Osteoblast (primary cell): ENCODE results near the gene MVK. TPM values are rescaled to one million over a fixed set of nuclear protein-coding genes. Genes with fewer than 3 reads are reported as not detected.
A peak's percentile ranks its signal among the peaks of the same experiment; 100 is the strongest.

Experiments used
- DNase-seq: peaks from one replicate; pipeline ENCODE4 v3.0.0; 2011; ENCODE audit warnings: low spot score, mixed read lengths; ENCODE audit not compliant: insufficient read length; ENCODE audit errors: missing footprints
- H2AFZ ChIP-seq: 2 replicates; pipeline ENCODE4 v1.6.0; 2011; ENCODE audit warnings: mild to moderate bottlenecking, low read length
- H3K27ac ChIP-seq: 2 replicates; pipeline ENCODE4 v1.5.1; 2011; ENCODE audit warnings: mild to moderate bottlenecking, low read depth, low read length, moderate library complexity
- H3K27me3 ChIP-seq: 2 replicates; pipeline ENCODE4 v1.6.0; 2012; ENCODE audit warnings: mild to moderate bottlenecking, control low read depth, inconsistent platforms, low read length, moderate library complexity; ENCODE audit not compliant: insufficient read depth
- H3K36me3 ChIP-seq: 2 replicates; pipeline ENCODE4 v1.5.1; 2011; ENCODE audit warnings: mild to moderate bottlenecking, low read length, control low read depth, moderate library complexity; ENCODE audit not compliant: insufficient read depth
- H3K4me1 ChIP-seq: 2 replicates; pipeline ENCODE4 v1.5.1; 2011; ENCODE audit warnings: mild to moderate bottlenecking, low read length, control low read depth, moderate library complexity; ENCODE audit not compliant: insufficient read depth
- H3K4me2 ChIP-seq: 2 replicates; pipeline ENCODE4 v1.6.0; 2011; ENCODE audit warnings: mild to moderate bottlenecking, low read length; ENCODE audit not compliant: insufficient read depth
- H3K4me3 ChIP-seq: fragments of 200-600 bp; sonication (generic); 3 replicates; pipeline ENCODE4 v1.5.1; 2012; ENCODE audit warnings: mild to moderate bottlenecking, low read length, inconsistent platforms; ENCODE audit not compliant: insufficient read depth
- H3K79me2 ChIP-seq: 2 replicates; pipeline ENCODE4 v1.6.0; 2012; ENCODE audit warnings: mild to moderate bottlenecking, low read length, control low read depth, inconsistent platforms; ENCODE audit not compliant: insufficient read depth
- H3K9me3 ChIP-seq: 2 replicates; pipeline ENCODE4 v1.5.1; 2011; ENCODE audit warnings: low read depth, low read length, control low read depth
- H4K20me1 ChIP-seq: 2 replicates; pipeline ENCODE4 v1.6.0; 2012; ENCODE audit warnings: mild to moderate bottlenecking, low read length, control low read depth; ENCODE audit not compliant: insufficient read depth
- CTCF ChIP-seq: IDR thresholded peaks from 2 replicates; pipeline ENCODE4 v1.5.1; 2011; ENCODE audit warnings: mild to moderate bottlenecking, low read depth, low read length, moderate library complexity; ENCODE audit errors: extremely low read depth
- total RNA-seq: library from RNA; depleted of rRNA; stranded (reverse); fragments of >200 nt; gene quantifications from 2 replicates; pipeline ENCODE4 v1.2.3, GENCODE V29; 2012

Gene MVK
- 31.1 and 31.2 TPM in 2 replicates for total RNA-seq

- H3K4me1 ChIP-seq: peaks cover 8% of the 10 kb centered on the region
- peaks cover 26% of the 10 kb centered on the region for H3K36me3 ChIP-seq
- peaks cover 14% of the 10 kb centered on the region for H3K79me2 ChIP-seq
- H2AFZ ChIP-seq: peak within 1 kb of the TSS; percentile 93
- DNase-seq: peak; percentile 100
- no peak for TF ChIP-seq CTCF
- peak within 1 kb of the TSS; percentile 99 for H3K4me2 ChIP-seq
- H3K27me3 ChIP-seq: no peaks in the 10 kb centered on the region
- peak within 1 kb of the TSS; percentile 74 for H3K27ac ChIP-seq
- peak within 1 kb of the TSS; percentile 84 for H3K4me3 ChIP-seq
- no peaks in the 10 kb centered on the region for H3K9me3 ChIP-seq
- H4K20me1 ChIP-seq: no peaks in the 10 kb centered on the region
These were observed at the start of gene MVK, which contains the start of gene MMAB for GRCh38 chr12:109573029-109573913. TSS of gene MVK (plus strand) at chr12:109573794. CDS start at chr12:109574823, 1,029 bp downstream. TSS of gene MMAB (minus strand) at chr12:109573504. CDS start at chr12:109573480, 24 bp downstream.

- Histone ChIP-seq H3K36me3 (peaks cover 51% of the 10 kb centered on the region), H2AFZ (no peak overlapping the region), H3K9me3 (no peaks in the 10 kb centered on the region)
These were observed 48.9 kb upstream of the MVK start for GRCh38 chr12:109524466-109525278.

GRCh38 chr12:109525279-109525585, 48.4 kb upstream of the MVK start:
- Histone ChIP-seq H3K27me3 (no peaks in the 10 kb centered on the region), H3K36me3 (peaks cover 52% of the 10 kb centered on the region), H3K79me2 (no peaks in the 10 kb centered on the region), H3K4me2 (no peak overlapping the region), H3K4me3 (no peak overlapping the region), H3K4me1 (no peaks in the 10 kb centered on the region), H3K9me3 (no peaks in the 10 kb centered on the region), H4K20me1 (no peaks in the 10 kb centered on the region), H2AFZ (no peak overlapping the region), H3K27ac (no peak overlapping the region)
- no peak for TF ChIP-seq CTCF
- no peak for DNase-seq

More at GRCh38 chr12:109524466-109525278, 48.9 kb upstream of the MVK start:
- no peaks in the 10 kb centered on the region for H3K79me2 ChIP-seq
- no peaks in the 10 kb centered on the region for H4K20me1 ChIP-seq
- no peak for DNase-seq
- no peak overlapping the region for H3K4me3 ChIP-seq
- TF ChIP-seq CTCF: no peak
- peaks cover 3% of the 10 kb centered on the region for H3K4me1 ChIP-seq
- no peak overlapping the region for H3K4me2 ChIP-seq
- no peak overlapping the region for H3K27ac ChIP-seq
- no peaks in the 10 kb centered on the region for H3K27me3 ChIP-seq
